ENCODE data around the gene CYB5A. TPM values are rescaled to one million over a fixed set of nuclear protein-coding genes. Genes with fewer than 3 reads are reported as not detected.

The CYB5A gene
- total RNA-seq, 1 experiment from 2014 or later: 192 TPM

DNA sequence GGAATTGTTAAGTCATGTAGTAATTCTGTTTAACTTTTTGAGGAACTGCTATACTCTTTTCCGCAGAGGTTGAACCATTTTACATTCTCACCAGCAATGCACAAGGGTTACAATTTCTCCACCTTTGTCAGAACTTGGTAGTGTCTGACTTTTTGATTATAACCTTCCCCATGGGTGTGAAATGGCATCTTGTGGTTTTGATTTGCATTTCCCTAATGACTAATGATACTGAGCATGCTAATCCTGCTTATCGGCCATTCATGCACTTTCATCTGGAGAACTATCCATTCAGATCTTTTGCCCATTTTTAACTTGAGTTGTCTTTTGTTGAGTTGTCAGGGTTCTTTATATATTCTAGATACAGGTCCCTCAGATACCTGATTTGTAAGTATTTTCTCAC, 47.2 kb downstream of the CYB5A start:
- no peak for DNase-seq (ENCODE audit: low read depth)

DNA sequence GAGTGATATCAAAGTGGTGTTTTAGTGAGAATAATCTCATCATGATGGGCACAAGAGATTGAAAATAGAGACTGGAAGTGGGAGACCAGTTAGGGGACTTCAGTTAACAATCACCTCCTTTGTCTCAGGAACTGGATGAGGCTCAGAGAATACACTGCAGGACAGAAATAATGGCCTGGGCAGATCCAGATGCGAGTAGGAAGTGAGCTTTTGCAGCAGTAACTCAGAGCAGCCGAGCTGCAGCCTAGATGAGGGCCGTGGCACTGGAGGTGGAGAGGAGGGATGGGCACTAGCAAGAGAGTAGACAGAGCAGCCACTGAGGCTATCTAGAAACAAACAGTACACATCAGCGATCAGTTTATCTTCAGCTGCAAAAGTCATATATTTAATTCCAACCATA, 48.6 kb downstream of the CYB5A start:
- DNase-seq (ENCODE audit: low read depth): no peak

DNA sequence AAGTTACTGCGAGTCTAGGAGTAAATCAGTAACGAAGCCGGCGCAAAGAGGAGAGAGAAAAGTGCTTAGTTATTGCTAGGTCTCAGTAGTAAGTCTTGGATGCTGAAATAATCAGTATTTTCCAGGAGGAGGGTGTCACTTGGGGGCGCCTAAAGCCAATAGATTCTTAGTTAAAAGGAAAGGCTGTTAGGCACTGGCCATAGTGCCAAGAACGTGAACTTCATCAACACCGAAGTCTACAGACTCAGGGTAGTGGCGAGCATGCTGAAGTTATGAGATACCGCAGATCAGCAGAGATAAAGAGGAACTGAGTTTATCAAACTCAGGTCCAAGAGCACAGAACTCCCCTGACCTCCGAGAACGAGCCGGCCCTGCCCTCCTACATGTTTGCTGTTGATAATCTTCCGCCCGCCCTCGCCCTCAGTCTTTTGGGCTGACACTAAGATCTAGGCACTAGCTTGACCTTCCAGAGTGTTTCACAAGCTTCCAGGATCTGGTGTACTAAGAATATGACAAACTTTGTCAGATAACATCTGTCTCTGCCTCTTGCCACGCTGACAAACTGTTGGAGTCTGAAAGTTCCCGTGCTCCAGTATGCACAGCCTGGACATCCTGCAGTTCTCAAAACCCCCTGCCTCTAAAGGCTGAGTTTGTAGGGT, 49.2 kb downstream of the CYB5A start:
- DNase-seq (ENCODE audit: low read depth): peak; percentile 14

DNA sequence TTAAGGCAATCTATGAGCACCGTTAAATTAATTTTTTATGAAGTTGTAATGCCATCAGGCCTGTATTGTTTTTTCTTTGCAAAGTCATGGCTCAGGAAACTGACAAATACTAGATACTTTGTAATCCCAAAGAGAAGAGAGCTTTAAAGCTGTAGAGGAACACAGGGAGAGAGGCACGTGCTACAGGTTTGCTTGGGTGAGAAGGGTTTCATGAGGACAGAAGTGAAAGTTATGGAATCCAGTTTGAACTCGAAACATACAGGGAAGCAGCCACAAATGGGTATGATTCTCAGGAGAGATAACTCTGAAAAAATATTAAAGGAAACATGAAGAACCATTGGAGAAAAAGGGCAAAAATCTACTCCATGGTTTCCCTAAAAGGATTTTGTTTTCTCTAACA, 49.8 kb downstream of the CYB5A start:
- no peak for DNase-seq (ENCODE audit: low read depth)

DNA sequence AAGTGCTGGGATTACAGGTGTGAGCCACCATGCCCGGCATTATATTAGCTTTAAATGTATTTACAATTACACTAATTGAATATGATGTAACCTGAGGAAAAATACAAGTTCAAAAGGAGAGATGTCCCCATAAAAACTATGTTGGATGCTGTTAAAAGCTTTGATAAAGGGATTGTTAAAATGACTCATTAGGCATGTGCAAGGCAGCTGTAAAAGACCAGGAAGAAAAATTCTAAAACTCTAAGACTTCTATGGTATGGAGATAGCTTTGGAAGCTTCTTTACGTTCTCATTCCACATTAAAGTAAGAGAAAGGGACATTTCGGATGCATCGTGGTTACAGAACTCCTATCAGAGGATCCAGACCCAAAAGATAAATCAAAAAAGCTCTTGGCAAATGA, 50.3 kb downstream of the CYB5A start:
- no peak for DNase-seq (ENCODE audit: low read depth)

DNA sequence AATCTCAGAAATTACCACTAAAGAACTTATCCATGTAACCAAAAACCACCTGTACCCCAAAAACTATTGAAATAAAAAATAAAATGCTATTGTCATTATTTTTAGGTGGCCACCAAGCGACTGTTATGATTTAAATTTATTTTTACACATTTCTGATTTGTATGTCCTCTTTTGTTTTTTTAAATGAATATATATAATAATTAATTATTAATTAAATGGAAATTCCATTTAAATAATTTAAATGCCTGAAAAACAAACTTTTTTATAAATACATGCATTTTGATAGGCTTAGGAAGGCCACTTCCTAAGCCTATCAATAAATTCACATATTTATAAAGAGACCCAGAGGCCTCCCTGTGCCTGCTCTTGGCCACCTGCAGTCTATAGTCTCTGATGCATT, 52.2 kb downstream of the CYB5A start:
- no peak for DNase-seq (ENCODE audit: low read depth)

DNA sequence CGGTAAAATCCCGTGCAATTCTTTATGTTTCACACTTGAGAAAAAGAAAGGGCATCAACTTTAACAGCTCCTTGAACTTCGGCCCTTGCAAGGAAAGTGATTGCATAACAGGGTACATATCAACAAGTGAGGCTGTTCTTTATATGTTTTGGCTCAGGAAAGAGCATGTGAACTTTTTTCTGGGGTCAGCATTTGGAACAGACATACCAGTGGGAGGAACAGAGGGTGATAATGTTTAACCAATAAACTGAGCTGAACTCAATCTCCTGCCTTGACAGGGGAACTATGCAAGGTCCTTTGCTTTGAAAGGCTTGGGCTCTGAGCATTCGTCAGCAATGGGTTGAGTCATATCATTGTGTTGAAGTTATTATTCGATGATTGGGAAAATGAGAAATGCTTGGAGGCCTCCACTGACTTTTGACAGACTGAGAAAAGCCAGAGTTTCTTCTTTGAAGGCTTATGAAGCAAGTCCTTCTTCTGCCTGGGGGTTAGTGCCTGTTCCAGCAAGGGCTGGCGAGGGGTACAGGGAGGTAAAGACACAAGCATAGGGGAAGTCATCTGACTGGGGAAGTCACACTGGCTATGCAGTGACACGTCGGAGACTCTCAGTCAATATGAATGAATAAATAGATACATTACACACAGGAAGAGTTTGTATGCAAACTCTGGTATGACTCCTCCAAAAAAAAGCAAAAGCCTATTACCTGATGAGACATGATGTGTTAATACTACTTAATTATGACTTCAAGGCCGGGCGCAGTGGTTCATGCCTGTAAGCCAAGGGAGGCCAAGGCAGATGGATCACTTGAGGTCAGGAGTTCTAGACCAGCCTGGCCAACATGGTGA, 57.2 kb downstream of the CYB5A start:
- peak; percentile 26 for DNase-seq (ENCODE audit: low read depth)

DNA sequence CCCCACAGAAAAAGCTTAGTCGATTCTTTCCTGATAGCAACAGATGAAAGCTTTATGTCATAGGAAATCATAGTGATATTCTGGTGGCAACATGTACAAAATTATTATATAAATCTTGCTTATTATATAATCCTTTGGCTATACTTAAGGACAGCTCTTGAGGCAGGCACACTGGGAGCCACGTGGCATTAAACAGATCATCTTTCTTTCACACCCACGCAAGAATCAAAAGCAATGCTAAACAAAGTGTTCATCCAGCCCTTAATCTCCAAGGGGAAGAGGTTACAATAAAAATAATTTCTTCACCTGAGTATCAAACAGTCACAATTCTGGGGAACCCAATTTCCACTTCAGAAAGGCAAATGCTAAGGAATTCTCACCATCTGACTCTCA, 57.8 kb downstream of the CYB5A start:
- no peak for DNase-seq (ENCODE audit: low read depth)

DNA sequence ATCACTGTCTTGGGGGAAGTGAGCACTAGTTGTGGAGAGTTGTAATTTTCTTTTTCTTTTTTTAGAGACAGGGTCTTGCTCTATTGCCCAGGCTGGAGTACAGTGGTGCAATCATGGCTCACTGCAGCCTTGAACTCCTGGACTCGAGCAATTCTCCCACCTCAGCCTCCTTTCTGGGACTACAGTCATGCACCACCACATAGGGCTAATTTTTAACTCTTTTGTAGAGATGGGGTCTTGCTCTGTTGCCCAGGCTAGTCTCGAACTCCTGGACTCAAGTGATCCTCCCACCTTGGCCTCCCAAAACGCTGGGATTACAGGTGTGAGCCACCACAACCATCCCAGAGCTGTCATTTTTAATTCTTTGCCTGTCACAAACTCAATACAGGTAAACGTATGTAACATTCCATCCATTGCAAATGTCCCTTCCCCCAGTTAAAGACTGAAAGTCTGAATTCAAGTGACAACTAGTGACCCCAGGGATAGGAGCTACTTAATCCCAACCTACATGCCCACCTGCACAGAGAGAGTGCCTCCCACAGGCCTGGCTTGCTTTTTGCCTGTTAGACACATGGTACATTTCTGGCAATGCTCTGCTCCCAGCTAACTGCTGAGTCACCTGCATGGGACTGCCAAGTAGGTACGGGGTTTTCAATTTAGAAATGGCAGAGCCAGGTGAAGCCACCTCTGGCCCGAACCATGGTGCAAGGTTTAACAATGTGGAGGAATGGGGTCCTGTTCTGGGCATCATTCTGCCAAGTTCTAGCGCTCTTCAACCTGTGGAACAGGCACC, 60.6 kb downstream of the CYB5A start:
- DNase-seq (ENCODE audit: low read depth): no peak

DNA sequence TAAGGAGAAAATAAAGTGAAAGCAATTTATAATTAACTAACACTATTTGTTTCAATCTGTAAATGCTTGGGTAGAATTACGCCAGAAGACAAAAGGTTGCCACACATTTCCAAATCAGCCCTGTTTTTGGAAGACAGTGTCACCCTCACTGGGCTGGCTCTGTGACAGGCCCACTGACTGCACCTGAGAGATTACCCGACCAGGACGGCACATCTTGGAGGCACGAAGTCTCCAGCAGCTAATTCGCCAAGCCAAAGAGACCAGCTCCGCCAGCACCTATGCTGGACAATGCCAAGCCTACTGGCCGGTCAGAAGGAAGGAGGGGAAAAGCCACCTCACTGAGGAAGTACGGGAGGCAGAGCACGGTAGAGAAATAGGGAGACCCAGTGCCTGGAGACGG, 61.9 kb downstream of the CYB5A start:
- DNase-seq (ENCODE audit: low read depth): no peak

DNA sequence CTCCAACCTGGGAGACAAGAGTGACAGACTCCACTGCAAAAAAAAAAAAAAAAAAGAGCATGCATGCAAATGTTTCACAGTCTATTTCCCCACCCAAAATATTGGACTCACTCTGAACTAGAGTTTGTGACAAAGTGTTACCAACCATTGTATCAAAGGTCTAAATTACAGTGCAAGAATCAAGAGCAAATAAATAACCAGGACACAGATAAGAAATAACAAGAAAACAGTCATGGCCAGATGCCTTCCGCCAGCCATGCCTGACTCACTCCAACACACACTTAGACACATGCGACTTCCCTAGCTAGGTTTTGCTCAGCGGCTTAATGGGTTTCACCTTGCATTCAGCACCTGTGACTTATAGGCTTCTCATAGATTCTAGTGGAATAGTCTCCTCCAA, 62.8 kb downstream of the CYB5A start:
- DNase-seq (ENCODE audit: low read depth): no peak

DNA sequence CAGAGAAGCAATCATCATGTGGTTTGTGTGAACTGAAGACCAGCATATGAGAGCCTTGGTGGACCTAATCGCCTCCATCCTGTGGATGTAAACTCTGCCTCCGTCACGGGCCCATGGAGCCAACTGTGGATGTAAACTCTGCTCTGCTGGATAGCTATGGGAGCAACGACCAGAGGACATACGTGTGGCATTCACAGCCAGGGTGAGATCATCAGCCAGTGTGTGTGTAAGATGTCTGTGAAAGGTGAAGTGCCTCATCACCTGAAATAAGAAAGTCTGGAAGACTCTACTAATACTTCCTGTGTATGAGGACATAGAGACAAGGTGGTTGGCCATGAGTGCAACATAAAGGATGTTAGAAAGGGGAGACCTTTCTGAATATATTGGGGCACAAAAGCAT, 63.5 kb downstream of the CYB5A start:
- DNase-seq (ENCODE audit: low read depth): no peak

DNA sequence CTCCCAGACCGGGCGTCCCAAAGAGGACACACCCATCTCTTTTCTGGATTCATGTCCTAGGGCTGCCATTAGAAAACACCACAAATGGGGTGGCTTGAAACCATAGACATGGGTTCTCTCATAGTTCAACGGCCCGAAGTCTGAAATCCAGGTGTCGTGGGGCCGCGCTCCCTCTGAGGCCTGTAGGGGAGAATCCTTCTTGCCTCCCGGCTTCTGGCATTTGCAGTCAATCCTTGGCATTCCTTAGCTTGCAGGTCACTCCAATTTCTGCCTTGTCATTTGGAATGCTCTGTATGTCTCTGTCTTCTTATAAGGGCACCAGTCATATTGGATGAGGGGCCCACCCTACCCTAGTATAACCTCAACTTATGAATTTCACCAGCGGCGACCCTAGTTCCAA, 65.1 kb downstream of the CYB5A start:
- no peak for DNase-seq (ENCODE audit: low read depth)

DNA sequence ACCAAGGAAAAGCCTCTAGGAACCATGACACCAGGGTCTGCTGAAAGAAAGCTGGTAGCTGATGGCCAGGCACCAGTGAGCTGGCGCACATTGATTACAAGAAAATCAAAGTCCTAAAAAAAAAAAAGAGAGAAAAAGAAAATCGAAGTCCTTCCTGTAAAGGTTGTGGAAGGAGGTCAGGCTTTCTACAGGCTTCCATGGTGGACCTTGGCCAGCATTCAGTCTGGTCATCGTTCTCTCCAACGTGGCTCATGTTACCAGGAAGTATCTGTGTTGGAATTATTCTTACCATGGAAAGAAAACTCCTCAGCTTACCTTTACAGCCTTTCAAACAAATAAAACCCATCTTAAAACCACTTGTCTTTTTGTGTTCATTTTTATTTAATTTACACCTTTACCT, 65.6 kb downstream of the CYB5A start:
- no peak for DNase-seq (ENCODE audit: low read depth)

DNA sequence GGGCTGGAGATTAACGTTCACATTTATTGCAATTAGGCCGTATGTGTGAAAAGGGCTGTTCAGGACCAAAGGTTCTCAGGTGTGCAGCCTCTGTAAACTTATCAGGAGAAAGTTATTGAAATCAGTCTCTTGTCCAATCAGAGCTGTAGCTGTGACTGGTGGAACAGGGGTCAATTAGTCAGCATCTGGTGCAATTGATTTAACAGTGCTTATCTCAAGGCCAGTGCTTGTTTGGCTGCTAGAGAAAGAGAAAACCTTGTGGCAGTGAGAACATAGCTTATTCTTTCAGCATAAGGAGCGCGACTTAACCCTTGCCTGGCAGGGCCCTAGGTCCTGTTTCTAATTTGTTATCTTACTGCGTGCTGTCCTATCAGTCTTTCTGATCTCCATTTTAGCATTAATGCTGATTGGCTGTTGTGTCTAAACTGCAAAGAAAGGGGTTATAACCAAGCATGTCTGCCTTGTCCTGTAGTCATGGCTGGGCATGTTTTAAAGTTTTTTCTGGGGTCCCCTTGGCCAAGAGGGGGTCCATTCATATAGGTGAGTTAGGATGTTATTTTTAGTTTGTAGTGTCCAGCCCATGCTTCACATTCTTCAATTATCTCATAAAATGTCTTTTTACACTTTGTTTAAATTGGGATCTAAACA, 66.4 kb downstream of the CYB5A start:
- no peak for DNase-seq (ENCODE audit: low read depth)

DNA sequence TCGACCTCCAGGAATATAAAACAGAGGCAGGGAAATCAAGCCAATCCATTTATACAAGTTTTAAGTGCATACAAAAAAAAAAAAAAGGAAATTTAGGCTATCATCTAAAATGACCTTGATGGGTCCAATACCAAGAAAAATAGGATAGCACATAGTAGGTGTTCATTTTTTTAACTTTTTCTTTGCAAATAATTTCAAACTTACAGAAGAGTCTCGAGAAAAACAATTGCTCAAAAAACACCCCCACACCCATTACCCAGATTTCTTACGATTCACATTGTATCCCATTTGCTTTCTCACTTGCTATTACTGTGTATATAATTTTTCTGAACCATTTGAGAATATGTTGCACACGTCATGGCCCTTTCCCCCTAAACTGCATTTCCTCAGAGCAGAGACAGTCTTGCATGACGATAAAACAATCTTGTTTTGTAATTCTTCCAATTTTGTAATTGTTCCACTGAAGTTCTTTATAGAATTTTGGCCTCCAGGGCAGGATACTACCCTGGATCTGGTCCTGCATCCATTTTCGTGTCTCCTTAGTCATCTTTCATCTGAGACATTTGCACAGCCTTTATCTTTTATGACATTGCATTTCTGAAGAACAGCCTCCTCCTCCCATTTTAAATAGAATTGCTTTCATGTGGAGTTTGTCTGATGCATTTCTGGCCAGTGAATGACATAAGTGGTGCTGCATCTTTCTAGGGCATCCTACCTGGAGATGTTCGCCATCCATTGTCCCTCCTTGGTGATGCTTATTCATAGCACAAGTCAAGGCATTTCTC, 68.9 kb downstream of the CYB5A start:
- DNase-seq (ENCODE audit: low read depth): no peak

DNA sequence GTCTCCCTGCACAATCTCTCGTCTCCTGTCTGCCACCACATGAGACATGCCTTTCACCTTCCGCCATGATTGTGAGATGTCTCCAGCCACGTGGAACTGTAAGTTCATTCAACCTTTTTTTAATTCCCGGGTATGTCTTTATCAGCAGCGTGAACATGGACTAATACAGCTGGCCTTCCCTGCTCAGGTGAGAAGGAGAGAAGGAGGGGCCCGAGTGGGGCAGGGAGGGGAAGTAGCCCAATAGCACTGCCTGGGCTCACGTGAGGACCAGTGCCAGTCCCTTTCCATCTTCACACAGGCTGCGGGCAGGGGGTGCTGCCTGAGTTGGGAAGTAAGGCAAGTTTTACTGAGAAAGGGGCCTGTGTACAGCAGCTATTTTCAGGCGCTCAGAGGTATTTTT, 70.7 kb downstream of the CYB5A start:
- DNase-seq (ENCODE audit: low read depth): no peak

DNA sequence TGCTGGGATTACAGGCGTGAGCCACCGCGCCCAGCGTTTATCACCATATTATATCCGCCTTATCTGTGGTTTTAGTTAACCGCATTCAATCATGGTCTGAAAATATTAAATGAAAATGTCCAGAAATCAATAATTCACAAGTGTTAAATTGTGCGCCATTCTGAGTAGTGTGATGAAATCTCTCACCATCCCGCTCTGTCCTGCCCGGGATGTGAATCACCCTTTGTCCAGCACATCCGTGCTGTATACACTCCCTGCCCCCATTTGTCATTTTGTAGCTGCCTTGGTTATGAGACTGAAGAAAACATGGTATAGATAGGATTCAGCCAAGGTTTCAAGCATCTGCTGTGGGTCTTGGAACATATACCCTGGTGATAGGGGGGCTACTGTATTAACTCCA, 72.7 kb downstream of the CYB5A start:
- no peak for DNase-seq (ENCODE audit: low read depth)

DNA sequence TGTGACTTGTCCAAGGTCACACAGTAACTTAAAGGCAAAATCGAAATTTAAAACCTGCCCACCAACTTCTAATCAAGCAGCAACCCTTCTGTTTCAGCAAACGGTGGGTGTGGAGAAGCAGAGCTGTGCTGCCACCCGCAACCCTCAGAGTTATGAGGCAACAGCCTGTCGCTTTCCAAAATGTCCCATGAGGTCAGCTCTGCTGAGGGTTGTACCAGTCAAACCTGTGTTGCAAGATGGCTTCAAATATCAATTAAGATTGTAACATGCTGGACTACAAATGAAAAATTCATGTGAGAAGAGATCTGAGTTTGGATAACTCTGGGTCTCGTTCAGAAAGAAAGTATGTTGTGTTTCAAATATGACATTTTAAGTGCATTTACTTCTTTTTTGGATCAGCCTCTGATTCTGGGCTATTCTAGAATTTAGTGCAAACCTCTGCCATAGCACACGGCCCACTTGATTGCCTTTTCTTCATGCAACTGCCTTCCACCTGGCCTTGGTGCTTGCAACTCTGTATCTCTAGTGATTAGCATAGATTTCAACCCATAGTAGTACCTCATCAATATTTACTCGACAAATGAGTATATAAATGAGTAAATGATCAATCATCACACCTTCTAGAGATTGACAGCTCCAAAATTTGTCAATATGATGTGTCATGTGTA, 74.2 kb downstream of the CYB5A start:
- DNase-seq (ENCODE audit: low read depth): no peak

DNA sequence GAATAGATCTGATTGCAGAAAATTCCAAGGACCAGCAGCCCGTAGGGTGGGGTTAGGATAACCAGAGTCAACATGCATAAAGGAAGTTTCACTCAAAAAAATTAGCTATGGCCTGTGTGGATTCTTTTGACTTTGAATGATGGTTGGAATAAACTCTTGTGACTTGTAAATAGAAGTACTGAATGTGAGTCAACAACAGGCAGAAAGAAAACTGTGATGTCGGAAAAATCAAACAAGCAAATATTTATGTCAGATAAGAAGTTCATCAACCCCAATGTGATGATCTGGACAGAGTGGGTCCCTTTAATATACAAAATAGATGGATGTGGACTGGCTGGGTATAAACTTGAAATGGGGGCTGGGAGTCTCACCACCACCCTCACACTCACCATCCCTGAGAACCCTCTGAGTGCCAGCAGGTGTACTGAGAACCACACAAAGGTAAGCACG, 75.1 kb downstream of the CYB5A start:
- DNase-seq (ENCODE audit: low read depth): no peak

DNA sequence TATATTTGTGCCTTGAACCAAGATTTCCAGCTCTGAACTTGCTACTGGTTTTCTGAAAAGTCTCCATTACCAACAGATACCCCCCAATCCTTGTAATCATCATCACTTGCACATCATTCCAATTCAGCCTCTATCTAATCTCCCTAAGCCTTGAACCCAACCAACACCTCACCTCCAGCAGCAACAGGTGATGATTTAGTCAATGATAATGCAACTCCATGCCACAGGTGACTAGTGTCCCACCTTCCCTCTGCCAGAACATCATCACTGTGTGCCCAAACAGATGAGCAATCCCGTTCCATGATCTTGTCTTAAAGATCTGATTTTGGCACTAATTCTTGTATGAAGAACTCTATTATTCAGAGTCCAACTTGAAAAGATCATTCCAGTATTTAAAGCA, 75.9 kb downstream of the CYB5A start:
- no peak for DNase-seq (ENCODE audit: low read depth)

Data from M059J (cell line).